Germinal center (tissue), 1 donor: ENCODE measurements around the gene ONECUT3.

ENCODE experiments used
- DNase-seq: peaks from one replicate; pipeline ENCODE4 v3.0.0; 2012; ENCODE audit warnings: mixed read lengths, low spot score

Gene ONECUT3

DNA sequence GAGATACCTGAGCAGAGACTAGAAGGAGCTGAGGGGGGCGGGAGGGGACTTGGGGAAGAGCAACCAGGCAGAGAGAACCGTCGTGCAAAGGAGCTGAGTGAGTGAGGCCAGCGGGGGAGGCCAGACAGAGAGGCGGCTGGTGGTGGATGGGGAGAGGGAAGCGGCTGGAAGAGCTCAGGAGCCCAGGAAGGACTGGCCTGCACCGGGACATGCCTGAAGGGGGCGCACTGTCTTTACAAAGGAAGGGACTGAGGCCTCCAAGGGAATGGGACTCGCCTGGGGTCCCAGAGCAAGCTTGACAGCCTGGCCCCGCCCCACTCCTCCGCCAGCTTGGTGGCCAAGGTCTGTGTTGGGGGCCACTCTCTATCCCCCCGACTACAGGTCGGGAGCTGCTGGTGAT is 14.9 kb downstream of the ONECUT3 start:
- no peak for DNase-seq

GRCh38 chr19:1768918-1769644 is 15.8 kb downstream of the ONECUT3 start:
- no peak for DNase-seq

GRCh38 chr19:1769645-1769985 is 16.3 kb downstream of the ONECUT3 start:
- DNase-seq, result no peak

- no peak for DNase-seq
These were observed 17.7 kb downstream of the ONECUT3 start for GRCh38 chr19:1770866-1771576.

DNA sequence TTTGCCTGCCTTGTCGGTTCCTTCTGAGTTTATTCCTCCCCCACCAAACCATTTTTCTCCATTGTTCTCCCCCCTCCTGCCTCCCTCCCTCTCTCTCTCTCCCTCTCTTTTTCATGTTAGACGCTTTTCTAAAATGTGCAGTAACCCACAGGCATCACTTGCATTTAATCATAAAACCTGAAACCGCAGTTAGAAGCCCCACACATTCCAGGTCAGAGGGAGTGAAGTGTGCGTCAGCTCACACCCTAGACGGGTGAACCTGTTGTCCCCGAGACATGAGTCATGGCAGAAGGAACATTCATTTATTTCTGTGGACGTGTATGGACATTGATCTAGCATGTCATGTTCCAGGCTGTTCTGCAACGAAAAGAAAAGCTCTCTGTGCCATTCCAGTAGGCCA is 19.9 kb downstream of the ONECUT3 start:
- no peak for DNase-seq

- DNase-seq, result peak; percentile 66
These were observed 21.9 kb downstream of the ONECUT3 start for GRCh38 chr19:1774989-1775772.

- no peak for DNase-seq
These were observed 22.8 kb downstream of the ONECUT3 start for GRCh38 chr19:1775951-1776605.

- no peak for DNase-seq
These were observed 23.4 kb downstream of the ONECUT3 start for GRCh38 chr19:1776606-1777147.

DNA sequence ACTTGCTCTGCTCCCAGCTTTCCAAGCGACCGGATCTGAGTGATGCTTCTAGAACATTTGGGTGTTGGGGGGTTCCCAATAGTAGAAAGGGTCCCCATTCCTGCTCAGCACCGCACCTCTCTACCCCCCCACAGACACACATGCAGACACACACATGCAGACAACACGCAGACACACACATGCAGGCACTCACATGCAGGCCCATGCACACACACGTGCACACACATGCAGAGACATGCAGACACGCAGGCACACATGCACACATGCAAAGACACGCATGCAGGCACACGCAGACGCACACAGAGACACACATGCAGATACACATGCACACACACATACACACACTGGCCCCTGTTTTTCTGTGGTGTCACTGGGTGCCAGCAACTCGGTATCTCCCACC is 23.8 kb downstream of the ONECUT3 start:
- no peak for DNase-seq

DNA sequence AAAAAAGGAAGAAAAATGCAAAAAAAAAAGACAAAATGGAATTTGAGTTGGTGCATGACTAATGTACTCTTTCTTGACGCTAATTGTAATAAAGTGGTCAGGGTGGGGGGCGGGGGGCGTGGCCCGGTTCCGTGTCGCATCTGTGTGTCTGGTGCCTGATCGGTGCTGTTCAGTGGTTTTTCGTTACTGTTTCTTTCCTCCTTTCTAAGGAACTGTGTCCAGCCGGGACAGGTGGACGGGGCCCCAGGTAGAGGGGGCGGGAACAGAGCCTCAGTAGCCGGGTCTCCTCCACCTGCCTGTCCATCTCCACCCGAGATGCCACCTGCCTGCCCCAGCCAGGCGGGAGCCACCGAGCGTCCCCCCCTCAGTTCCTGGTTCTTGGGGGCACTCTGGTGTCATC is 26.3 kb downstream of the ONECUT3 start:
- DNase-seq, result no peak

GRCh38 chr19:1780272-1780958 is 27.1 kb downstream of the ONECUT3 start:
- DNase-seq, result no peak

DNA sequence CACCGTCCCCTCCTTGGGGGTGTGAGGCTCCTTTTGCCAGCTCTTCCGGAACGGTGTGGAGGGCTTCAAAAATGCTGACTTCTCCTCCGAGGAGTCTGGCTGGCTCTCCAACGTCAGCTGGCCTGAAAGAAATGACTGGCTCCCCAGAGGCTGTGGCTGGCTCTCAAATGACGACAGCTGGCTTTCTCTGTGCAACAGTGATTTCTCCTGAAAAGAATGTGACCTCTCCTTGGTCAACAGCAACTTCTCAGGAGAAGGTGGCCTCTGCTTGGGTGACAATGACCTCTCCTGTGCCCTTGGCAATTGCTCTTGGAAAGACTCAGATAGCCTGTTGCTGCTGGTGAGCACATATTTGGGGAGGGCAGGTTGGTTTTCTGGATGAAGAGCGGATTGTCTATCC is 29.2 kb downstream of the ONECUT3 start:
- DNase-seq, result no peak

DNA sequence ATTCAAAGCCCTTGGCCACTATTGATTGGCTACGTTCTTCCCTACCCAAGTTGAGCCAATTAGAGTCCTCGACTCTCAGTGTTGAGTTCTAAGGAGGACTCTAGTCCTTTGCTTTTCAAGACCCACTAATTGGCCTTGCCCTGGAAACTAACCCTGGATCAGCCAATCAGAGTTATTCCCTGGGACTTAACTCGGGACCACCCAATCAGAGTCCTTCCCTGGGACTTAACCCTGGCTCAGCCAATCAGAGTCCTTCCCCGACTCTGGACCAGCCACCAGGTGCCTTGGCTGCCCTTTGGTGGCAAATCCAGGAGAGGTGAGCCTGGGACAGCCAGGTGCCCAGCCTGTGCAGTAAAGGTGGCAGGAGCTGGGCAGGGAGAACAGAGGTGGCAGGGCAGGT is 30.0 kb downstream of the ONECUT3 start:
- no peak for DNase-seq

- DNase-seq, result no peak
These were observed 30.6 kb downstream of the ONECUT3 start for GRCh38 chr19:1783874-1784273.

DNA sequence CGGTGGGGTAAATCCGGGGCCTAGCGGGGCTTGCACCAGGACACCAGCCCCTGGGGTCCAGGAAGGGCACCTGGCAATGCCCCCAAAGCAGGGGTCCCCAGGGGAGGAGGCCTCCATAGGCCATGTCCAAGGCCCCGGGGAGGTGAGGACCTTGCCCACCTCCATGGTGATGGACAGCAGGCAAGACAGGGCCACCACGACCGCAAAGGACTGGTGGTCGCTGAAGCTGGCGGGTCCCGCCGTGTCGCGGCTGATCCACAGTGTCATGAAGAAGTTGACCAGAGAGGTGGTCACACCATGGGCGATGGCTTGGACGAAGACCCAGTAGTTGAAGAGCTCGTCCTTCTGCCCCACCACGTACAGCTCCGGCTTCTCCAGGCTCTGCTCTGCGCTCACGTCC is 32.0 kb downstream of the ONECUT3 start:
- DNase-seq, result no peak

- no peak for DNase-seq
These were observed 33.4 kb downstream of the ONECUT3 start for GRCh38 chr19:1786668-1787067.

GRCh38 chr19:1787116-1787515 is 33.8 kb downstream of the ONECUT3 start:
- no peak for DNase-seq

DNA sequence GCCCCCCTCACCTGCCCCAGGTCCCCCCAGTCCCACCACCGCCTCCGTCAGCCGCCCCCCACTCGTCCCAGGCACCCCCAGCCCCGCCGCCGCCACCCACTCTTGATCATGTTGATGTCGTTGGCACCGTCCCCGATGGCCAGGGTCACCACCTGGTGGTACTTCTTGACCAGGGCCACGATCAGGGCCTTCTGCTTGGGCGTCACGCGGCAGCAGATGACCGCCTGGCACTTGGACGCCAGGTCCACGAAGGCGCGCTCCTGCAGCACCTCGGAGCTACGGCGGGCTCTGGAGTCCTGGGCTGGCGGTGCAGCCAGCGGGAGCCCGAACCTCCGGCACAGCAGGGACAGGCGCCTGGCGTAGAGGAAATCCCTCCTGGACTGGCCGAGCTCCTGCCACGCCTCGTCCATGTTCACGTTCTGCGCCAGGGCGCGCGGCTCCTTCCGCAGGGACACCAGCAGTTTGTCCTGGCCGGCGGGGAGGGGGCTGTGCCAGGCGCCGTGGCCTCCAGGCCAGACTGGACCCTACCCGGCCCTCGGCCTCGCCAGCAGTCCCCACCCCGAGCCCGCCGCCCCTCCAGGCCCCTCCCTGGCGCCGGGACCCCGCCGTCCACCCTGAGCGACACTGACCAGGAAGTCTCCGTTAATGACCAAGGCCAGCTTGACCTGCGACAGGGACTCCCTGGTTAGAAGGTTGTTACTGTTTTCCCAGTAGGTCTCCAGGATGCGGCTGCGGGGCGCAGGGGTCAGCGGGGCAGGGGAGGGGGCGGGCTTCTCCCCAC is 36.1 kb downstream of the ONECUT3 start:
- DNase-seq, result no peak

- no peak for DNase-seq
These were observed 36.9 kb downstream of the ONECUT3 start for GRCh38 chr19:1790054-1790792.

DNA sequence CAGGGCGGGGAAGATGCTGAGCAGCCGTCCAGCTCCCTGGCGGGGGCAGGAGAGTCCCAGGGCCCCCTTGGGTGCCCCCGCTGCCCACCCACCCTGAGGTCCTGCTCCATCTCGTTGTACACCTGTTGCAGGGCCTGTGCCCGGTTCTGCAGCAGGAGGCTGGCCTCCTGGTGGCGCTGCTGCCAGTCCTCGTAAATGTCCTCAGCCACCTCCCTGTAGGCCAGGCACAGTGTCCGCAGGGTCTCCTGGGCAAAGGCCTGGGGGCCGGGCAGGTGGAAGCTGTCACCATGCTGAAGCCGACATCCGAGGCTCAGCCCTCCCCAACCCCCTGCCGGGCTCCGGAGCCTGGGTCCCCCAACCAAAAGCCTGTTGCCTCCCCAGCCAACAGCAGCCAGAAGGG is 38.6 kb downstream of the ONECUT3 start:
- no peak for DNase-seq
